ENCODE measurements around the gene MAPK4. TPM values are rescaled to one million over a fixed set of nuclear protein-coding genes. Genes with fewer than 3 reads are reported as not detected.

Gene MAPK4
- total and polyA plus RNA-seq, 2 of the 4 experiments (the other 2 are of a cell fraction), result not detected

- Histone ChIP-seq H4K91ac (ENCODE audit: insufficient read depth, low read depth, low read length) (no peak overlapping the region), H3K23ac (ENCODE audit: low read depth, low read length) (no peak overlapping the region), H4K5ac (ENCODE audit: low read depth, low read length) (no peak overlapping the region), H4K20me1 (ENCODE audit: insufficient read depth, low read length) (no peaks in the 10 kb centered on the region), H4K8ac (ENCODE audit: low read depth in 2 of 2, low read length in 2 of 2) (no peak overlapping the region), H2BK120ac (ENCODE audit: low read depth, low read length) (no peak overlapping the region), H2AFZ (replicated peaks; ENCODE audit: low read length, poor library complexity) (no peak overlapping the region), H3K18ac (ENCODE audit: low read depth, low read length) (no peak overlapping the region), H3K4ac (ENCODE audit: low read depth, low read length) (no peak overlapping the region), H3K14ac (replicated peaks; ENCODE audit: low read depth, low read length) (no peak overlapping the region), H2BK15ac (ENCODE audit: low read depth, low read length) (no peak overlapping the region), H3K79me1 (ENCODE audit: low read depth in 1 of 2, low read length in 2 of 2) (no peaks in the 10 kb centered on the region), H2AK5ac (ENCODE audit: low read depth, low read length) (no peak overlapping the region), H3K4me2 (ENCODE audit: low read depth, low read length) (no peak overlapping the region), H3K9me1 (ENCODE audit: insufficient read depth, low read length) (no peaks in the 10 kb centered on the region), H3K56ac (ENCODE audit: extremely low read depth, insufficient read depth, low read length) (no peak overlapping the region), H3K27me3 (ENCODE audit: control insufficient read depth, insufficient read depth, low read length) (no peaks in the 10 kb centered on the region), H3K27ac (ENCODE audit: insufficient read depth, low read length) (no peak overlapping the region), H3K9me3 (ENCODE audit: control insufficient read depth, insufficient read depth, low read length) (no peaks in the 10 kb centered on the region), H3K9ac (ENCODE audit: low read depth, low read length) (no peak overlapping the region), H3K4me3 (ENCODE audit: insufficient read depth, low read depth, low read length) (no peak overlapping the region), H3K4me1 (ENCODE audit: control insufficient read depth, insufficient read depth, low read length) (no peaks in the 10 kb centered on the region), H3K36me3 (ENCODE audit: control insufficient read depth, insufficient read depth, low read length) (no peaks in the 10 kb centered on the region), H2BK20ac (ENCODE audit: low read depth, low read length) (no peak overlapping the region), H2AK9ac (replicated peaks; ENCODE audit: low read depth, low read length, poor library complexity) (no peak overlapping the region), H2BK5ac (ENCODE audit: low read depth, low read length, poor library complexity, severe bottlenecking) (no peak overlapping the region)
- no TSS peak for BruUV-seq (replicated peaks)
- no peak for TF ChIP-seq FOS (IDR thresholded peaks at IDR 0.05; ENCODE audit: low read depth, low read length)
- DNase-seq, result no peak
- in situ Hi-C loops (cut with MboI; ENCODE audit: low sequenced_read_pairs), result no loop called here
- POLR2A ChIA-PET (ENCODE audit: unreplicated experiment), result no interaction called here
- no peak for ATAC-seq (ENCODE audit: low read depth)
- dilution Hi-C loops (cut with HindIII; ENCODE audit: low sequenced_read_pairs, unreplicated experiment), result no loop called here
- CTCF ChIA-PET, result no interaction called here
- intact Hi-C loops (cut with micrococcal nuclease), result no loop called here
- WGBS, 2 experiments (ENCODE audit: extremely low coverage in 2 of 2, insufficient read length in 1 of 2), result 17% methylated on average over 2 of the region's 5 CpGs; no CpG with 5 or more reads in 1 of the 2 experiments
These were observed 56.7 kb downstream of the MAPK4 start for GRCh38 chr18:50616484-50617048.
